Pancreas (tissue), 10 donors: ENCODE data around the gene COQ8A. TPM values are rescaled to one million over a fixed set of nuclear protein-coding genes. Genes with fewer than 3 reads are reported as not detected.
A peak's percentile ranks its signal among the peaks of the same experiment; 100 is the strongest.

Source experiments
- ATAC-seq, 4 donors: fragments of 200-7000 bp; cut with Tn5 transposase; one replicate each; pipeline versions ENCODE4 v1.8.0 to v1.9.1; 2020; ENCODE audit warnings: mild to moderate bottlenecking in 4 of 4, moderate library complexity in 4 of 4
- DNase-seq, 6 donors: peaks; one replicate each; pipeline ENCODE4 v3.0.0-alpha.2; 2020
- FAIRE-seq: peaks from 2 replicates; lab custom pipeline; 2012; peaks lifted over from hg19 to GRCh38; lab: Jason Lieb, UNC
- H3K27ac ChIP-seq, 4 donors: fragments of 200-600 bp; sonication (generic); 1 replicate in 3 of 4; 2 replicates in 1 of 4; pipeline versions ENCODE4 v1.5.0 to v1.8.0; 2020
- H3K27me3 ChIP-seq, 4 donors: fragments of 200-600 bp; one replicate each; pipeline ENCODE4 v1.8.0; 2021
- H3K36me3 ChIP-seq, 3 donors: fragments of 200-600 bp; sonication (generic) in 1 of 3; one replicate each; pipeline versions ENCODE4 v1.5.0 to v1.8.0; 2020 to 2021
- H3K4me1 ChIP-seq, 3 donors: fragments of 200-600 bp; one replicate each; pipeline ENCODE4 v1.8.0; 2021
- H3K4me3 ChIP-seq, 4 donors: fragments of 200-600 bp; sonication (generic) in 2 of 4; one replicate each; pipeline versions ENCODE4 v1.5.0 to v1.8.0; 2020 to 2021
- H3K9me3 ChIP-seq, 4 donors: fragments of 200-600 bp; one replicate each; pipeline ENCODE4 v1.8.0; 2021
- CTCF ChIP-seq, 4 donors: fragments of 200-600 bp; sonication (generic) in 3 of 4; IDR thresholded peaks; one replicate each; pipeline versions ENCODE4 v1.5.0 to v1.8.0; 2021; ENCODE audit warnings: antibody characterized with exemption in 4 of 4
- WGBS, 2 donors: extraction: QIAGEN DNeasy Blood & Tissue Kit; methylation state at CpG; one replicate each; pipeline ENCODE4 v1.1.7; 2013; 5-methylcytosine and 5-hydroxymethylcytosine counted together
- intact Hi-C, 3 donors: fragments of 100-400 bp; cut with DNase I; formaldehyde crosslinking; loops; one replicate each; pipeline versions ENCODE4 v1.11.1 to v1.14.2; 2022
- polyA plus RNA-seq, 2 donors: library from polyadenylated mRNA; stranded (reverse); fragments of 200-250 nt; gene quantifications; one replicate each; pipeline ENCODE4 v1.2.3, GENCODE V29; 2013
- total RNA-seq, 6 donors: library from RNA; stranded (reverse); fragmentation: NEBNext Ultra II Directional in 4 of 6; extraction: Animal tissue kit (Norgen Biotek cat#: 25700) in 4 of 6; gene quantifications; one replicate each; pipeline versions ENCODE4 v1.2.1 to v1.2.4, GENCODE V29; 2021 to 2023
- donor health status: healthy with polysubstance abuse.
- donor health status: DM: no; HTN: no; CAD: no; lungs with moderate emphysema.
- donor health status: DM: no; HTN: no; CAD: no.
- donor health status: control.
- donor health status: control.
- donor health status: Bipolar disorder and iron deficiency.
- donor health status: DM: yes; HTN: yes; CAD: no.
- donor health status: DM: no; HTN: no; CAD: no.
- donor health status: DM: no; HTN: no; CAD: no.
- donor health status: DM: yes; HTN: yes; CAD: no.

The COQ8A gene
- total and polyA plus RNA-seq, 8 donors = 61.2 to 169 (median 92.5) TPM

- Histone ChIP-seq H3K4me3 (no peak overlapping the region), H3K4me1 (peaks cover 8 to 25% (median 20%) of the 10 kb centered on the region in 3 donors), H3K9me3 (no peaks in the 10 kb centered on the region), H3K36me3 (peaks cover 0 to 50% (median 25%) of the 10 kb centered on the region in 3 donors), H3K27me3 (no peaks in the 10 kb centered on the region), H3K27ac (peak overlapping the region in 1 of 4 donors; percentile 34)
- intact Hi-C loops = no loop called here
- ATAC-seq = peak in 1 of 4 donors; percentile 2
- no peak for TF ChIP-seq CTCF (IDR thresholded peaks at IDR 0.05)
- WGBS, 2 donors = 82 to 84% methylated on average over 16 of the region's 16 CpGs
- no peak for FAIRE-seq
- peak in 2 of 6 donors; percentile 4 to 51 for DNase-seq
Measured at GRCh38 chr1:226987623-226988333, 47.7 kb downstream of the COQ8A start.

- TF ChIP-seq CTCF (IDR thresholded peaks at IDR 0.05) = no peak
- Histone ChIP-seq H3K9me3 (no peaks in the 10 kb centered on the region), H3K4me3 (no peak overlapping the region), H3K27ac (peak overlapping the region in 1 of 4 donors; percentile 34), H3K36me3 (peaks cover 0 to 50% (median 20%) of the 10 kb centered on the region in 3 donors), H3K27me3 (no peaks in the 10 kb centered on the region), H3K4me1 (peaks cover 8 to 25% (median 20%) of the 10 kb centered on the region in 3 donors)
- ATAC-seq (peak in 3 of 4 donors; percentile 33 to 58 (median 37)), FAIRE-seq (no peak), DNase-seq (peak in 2 of 6 donors; percentile 15 to 55)
- intact Hi-C loops = no loop called here
- 47 to 49% methylated on average over 3 of the region's 3 CpGs for WGBS, 2 donors
Measured at GRCh38 chr1:226988334-226988666, 48.2 kb downstream of the COQ8A start.

- Histone ChIP-seq H3K27me3 (no peaks in the 10 kb centered on the region), H3K9me3 (no peaks in the 10 kb centered on the region), H3K4me3 (no peak overlapping the region), H3K4me1 (peaks cover 8 to 25% (median 20%) of the 10 kb centered on the region in 3 donors), H3K27ac (peak overlapping the region in 2 of 4 donors; percentile 48 to 66), H3K36me3 (peaks cover 0 to 50% (median 14%) of the 10 kb centered on the region in 3 donors)
- ATAC-seq = peak; percentile 47 to 55 (median 50)
- 46 to 51% methylated on average over 12 of the region's 12 CpGs for WGBS, 2 donors
- intact Hi-C loops = no loop called here
- FAIRE-seq = no peak
- DNase-seq = peak in 1 of 6 donors; percentile 5
- TF ChIP-seq CTCF (IDR thresholded peaks at IDR 0.05) = no peak
Measured at GRCh38 chr1:226989085-226989920, 49.2 kb downstream of the COQ8A start.

GRCh38 chr1:226990133-226990716 lies 50.1 kb downstream of the COQ8A start:
- FAIRE-seq (no peak), DNase-seq (peak in 4 of 6 donors; percentile 39 to 50 (median 42)), ATAC-seq (peak; percentile 61 to 74 (median 64))
- peak overlapping the region in 2 of 4 donors; percentile 48 to 66 for H3K27ac ChIP-seq
- peaks cover 8 to 25% (median 20%) of the 10 kb centered on the region in 3 donors for H3K4me1 ChIP-seq
- no peaks in the 10 kb centered on the region for H3K27me3 ChIP-seq
- intact Hi-C loops = no loop called here
- H3K36me3 ChIP-seq = peaks cover 0 to 41% (median 11%) of the 10 kb centered on the region in 3 donors
- H3K9me3 ChIP-seq = no peaks in the 10 kb centered on the region
- H3K4me3 ChIP-seq = no peak overlapping the region
- WGBS, 2 donors = 43 to 46% methylated on average over 10 of the region's 10 CpGs
- no peak for TF ChIP-seq CTCF (IDR thresholded peaks at IDR 0.05)
